CD1c-positive myeloid dendritic cell (primary cell): Measurements from ENCODE around the gene IFRD2.

Experiments
- DNase-seq: peaks from one replicate; pipeline ENCODE4 v3.0.0-alpha.2; 2016; ENCODE audit errors: extremely low spot score

Gene IFRD2, protein sequence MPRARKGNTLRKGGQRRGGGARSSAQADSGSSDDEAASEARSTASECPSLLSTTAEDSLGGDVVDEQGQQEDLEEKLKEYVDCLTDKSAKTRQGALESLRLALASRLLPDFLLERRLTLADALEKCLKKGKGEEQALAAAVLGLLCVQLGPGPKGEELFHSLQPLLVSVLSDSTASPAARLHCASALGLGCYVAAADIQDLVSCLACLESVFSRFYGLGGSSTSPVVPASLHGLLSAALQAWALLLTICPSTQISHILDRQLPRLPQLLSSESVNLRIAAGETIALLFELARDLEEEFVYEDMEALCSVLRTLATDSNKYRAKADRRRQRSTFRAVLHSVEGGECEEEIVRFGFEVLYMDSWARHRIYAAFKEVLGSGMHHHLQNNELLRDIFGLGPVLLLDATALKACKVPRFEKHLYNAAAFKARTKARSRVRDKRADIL

DNA sequence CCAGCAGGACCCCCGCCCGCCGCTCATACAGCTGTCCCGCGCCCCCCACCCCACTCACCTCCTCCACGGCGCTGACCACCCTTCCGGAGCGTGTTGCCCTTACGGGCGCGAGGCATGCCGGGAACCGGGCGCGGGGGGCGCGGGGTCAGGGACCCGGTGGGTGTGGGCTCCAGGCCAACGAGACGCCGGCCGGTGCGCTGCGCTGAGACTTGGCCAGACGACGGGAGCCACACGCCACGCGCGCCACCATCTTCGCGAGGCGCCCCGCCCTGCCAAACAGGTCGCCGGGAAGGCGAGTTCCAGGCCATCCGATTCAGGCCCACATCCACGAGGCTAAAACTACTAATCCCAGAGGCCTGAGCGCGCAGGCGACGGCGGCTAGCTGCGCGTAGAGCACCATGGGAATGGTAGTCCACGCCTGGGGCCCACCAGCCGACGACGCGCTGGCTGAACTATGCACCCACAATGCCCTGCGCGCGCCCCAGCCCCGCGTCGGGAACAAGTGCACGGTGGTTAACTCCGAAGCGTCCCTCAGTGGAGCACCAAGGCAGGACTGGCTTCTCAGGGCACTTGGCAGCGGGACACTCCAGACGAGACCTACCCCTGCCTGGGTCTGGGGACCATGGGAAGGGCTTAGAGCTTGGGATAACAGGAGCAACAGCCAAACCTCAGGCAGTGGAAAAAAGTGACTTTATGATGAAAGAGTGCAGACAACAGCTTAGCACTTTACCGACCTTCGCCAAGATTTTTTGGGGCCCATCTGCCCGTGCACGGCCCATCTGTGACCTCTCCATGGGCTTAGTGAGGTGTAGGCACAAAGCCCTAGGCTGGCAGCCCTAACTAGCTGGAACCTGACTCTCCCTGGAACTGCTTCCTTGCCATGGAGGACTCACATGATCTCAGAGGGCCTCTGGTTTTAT lies at the start of gene IFRD2:
Gene IFRD2 (minus strand): TSS at position 271 of the 920 bp plus-strand sequence. CDS start 155 bp downstream, at position 116.
- DNase-seq: peak; percentile 98

DNA sequence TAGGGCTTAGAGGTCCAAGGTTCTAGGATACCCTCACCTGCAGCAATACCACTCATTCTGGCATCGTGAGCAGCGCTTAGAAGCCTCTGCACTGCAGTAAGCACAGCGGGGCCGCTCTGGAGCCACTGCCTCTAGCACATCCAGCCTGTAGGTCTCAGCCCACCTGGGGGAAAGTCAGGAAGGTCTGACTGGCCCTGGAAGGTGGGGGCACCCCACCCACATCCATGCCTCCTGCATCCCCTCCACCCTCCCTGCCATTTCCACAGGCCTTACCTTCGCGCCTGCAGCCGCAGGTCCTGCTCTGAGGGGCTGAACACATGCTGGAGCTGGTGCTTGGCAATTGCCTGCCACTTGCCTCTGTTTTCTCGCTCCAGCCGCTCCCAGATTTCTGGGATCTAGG lies 49.3 kb upstream of the IFRD2 start:
- no peak for DNase-seq

DNA sequence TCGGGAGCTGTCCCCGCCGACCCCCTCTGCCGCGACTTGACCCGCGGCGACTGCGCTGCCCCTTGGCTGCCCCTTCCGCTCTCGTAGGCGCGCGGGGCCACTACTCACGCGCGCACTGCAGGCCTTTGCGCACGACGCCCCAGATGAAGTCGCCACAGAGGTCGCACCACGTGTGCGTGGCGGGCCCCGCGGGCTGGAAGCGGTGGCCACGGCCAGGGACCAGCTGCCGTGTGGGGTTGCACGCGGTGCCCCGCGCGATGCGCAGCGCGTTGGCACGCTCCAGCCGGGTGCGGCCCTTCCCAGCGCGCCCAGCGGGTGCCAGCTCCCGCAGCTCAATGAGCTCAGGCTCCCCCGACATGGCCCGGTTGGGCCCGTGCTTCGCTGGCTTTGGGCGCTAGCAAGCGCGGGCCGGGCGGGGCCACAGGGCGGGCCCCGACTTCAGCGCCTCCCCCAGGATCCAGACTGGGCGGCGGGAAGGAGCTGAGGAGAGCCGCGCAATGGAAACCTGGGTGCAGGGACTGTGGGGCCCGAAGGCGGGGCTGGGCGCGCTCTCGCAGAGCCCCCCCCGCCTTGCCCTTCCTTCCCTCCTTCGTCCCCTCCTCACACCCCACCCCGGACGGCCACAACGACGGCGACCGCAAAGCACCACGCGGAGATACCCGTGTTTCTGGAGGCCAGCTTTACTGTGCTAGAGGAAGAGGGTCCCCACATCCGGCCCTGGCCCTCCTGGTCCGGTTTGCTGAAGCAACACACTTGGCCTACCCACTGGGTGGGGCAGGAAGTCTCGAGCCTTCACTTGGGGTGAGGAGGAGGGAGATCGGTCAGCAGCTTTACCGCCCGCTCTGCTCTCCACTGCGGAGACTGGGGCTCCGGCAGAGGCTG lies 48.5 kb upstream of the IFRD2 start, which contains the start of gene RASSF1:
Gene RASSF1 (minus strand): TSS at position 389 of the 882 bp plus-strand sequence. CDS start 31 bp downstream, at position 358.
- peak; percentile 87 for DNase-seq

DNA sequence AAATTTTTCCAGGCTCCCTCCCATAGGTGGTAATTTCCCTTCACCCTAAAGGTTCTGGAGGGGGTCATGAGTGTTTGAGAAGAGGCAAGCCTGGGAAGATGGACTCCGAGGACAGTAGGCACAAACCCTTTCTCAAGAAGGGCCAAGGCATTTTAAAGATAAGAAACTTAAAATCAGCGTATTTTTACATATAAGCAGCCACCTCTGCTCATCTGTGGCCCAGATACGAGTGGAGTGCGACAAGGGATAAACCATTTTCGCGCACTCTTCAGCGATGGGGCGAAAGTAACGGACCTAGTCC lies 47.9 kb upstream of the IFRD2 start:
- no peak for DNase-seq

DNA sequence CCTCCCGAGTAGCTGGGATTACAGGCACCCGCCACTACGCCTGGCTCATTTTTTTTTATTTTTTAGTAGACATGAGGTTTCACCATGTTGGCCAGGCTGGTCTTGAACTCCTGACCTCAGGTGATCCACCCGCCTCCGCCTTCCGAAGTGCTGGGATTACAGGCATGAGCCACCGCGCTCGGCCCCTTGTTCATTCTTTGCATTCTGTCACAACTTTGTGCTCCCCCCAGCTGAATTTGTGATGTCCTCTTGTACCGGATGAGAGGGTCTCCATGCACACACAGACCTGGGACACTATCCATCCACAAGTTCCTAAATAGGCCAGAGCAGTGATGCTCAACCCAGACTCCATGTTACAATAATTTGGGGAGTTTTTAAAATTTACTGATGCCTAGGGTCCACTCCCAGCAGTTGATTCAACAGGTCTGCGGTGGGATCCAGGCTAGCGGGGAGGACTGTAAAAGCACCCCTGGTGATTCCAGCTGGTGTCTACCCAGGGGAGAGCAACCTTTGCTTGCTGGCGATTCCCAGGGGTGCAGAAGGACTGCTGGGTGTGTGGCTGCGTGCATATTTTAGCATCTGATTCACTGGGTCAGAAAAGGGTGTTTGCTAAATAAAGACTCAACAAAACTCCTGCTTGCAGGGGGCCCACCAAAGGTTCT lies 47.4 kb upstream of the IFRD2 start:
- no peak for DNase-seq

DNA sequence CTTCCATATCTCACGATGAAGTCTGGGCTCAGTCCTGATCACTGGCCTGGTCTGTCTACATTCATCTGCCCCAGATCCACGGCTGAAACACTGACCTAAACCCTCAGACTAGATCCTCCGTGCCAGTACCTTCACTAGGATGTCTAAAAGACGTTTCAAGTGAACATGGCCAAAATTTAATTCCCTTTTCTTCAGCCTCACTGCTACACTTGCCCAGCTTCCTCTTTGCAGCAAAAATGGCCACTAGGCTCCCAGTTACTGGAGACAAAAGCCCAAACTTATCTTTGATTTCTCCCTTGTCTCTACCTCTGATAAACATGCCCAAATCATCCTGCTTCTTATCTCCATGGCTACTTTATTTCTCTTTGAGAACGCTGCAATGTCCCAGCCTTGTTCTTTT lies 46.7 kb upstream of the IFRD2 start:
- DNase-seq: peak; percentile 71

DNA sequence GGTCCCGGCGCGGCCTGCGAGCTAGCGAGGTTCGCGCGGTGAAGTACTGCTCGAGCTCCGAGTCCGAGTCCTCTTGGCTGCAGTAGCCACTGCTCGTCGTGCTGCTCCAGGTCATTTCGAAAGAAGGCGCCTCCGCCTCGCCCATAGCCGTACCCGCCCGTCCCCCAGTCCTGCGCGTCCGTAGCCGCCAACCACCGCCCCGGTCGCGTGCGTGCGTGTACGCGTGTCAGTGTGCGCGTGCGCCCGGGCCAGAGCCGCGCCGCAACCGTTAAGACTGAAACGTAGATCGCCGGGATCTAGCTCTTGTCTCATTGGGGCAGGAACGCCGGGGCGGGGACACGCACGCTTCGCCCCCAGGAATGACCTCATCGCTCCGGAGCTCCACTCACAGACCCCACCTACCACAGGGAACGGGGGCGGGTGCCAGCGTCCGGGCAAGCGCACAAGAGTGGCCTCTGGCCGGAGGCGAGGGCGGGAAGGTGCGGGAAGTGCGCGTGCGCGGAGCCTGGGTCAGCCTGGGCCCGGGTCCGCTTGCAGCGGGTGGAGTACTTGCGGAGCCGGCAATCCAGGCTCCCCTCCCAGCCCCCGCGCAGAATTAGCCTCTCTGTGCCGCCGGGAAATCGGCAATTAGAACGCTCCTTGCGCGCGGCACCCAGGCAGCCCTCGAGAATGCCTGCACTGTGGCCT lies 45.1 kb upstream of the IFRD2 start:
- peak; percentile 99 for DNase-seq

DNA sequence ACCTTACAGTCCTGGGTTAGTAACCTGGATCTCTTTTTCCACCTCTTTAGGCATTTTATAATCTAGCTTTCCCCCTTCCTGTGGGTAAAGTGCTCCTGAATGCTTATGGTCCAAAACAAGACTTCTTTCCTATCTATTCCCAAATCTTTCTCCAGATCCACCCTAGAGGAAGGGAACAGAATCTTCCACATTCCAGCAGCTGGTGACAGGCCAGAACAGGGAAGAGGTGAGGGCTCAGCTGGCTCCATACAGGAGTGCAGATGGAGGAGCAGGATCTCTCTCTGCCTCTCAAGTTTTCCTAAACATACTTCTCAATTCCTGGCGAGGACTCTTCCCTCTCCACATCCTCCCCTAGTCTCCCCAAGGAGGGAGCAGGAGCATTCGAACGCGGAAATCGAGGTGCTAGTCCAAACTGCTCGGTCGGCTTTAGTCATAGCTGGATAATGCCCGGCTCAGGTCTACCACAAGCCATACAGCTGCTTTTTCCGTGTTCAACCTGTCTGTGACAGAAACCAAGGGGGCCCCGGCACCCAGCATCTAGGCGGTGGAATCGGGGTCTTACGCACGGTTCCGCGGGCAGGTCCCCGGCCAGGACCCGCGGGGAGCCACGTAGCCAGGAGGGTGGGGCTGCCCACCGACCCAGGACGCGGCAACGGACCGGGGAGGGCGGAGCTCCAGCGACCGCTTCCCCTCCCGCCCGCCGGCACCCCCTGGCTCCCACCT lies 44.4 kb upstream of the IFRD2 start:
- DNase-seq: no peak

DNA sequence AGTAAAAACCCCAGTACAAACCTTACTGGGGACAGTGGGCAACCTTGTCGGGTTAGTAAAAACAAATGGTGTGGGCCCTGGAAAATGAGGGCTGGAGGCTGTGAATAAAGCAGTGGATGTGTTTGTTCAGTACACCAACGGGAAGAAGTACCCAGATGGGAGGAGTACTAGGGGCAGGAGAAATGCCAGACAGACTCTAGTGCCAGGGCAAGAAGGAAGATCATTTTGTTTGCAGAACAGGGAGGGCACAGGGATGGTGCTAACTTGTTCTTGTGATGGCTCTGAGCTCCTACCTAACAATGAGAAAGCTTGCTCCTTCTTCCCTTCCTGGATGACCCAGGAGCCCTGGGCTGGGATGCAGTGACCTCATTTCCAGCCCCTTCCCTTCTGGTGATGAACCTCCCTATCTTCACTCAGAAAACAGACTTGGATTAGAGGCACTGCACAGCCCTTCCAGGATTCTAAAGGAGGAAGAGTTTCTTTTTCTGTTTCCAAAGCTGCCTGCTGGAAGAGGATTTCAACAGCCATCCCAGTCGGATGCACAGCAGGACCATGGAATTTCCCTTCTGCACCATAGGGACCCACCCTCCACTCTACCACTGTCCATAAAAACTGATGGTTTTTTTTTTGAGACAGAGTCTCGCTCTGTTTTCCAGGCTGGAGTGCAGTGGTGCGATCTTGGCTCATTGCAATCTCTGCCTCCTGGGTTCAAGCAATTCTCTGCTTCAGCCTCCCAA lies 42.3 kb upstream of the IFRD2 start:
- no peak for DNase-seq

DNA sequence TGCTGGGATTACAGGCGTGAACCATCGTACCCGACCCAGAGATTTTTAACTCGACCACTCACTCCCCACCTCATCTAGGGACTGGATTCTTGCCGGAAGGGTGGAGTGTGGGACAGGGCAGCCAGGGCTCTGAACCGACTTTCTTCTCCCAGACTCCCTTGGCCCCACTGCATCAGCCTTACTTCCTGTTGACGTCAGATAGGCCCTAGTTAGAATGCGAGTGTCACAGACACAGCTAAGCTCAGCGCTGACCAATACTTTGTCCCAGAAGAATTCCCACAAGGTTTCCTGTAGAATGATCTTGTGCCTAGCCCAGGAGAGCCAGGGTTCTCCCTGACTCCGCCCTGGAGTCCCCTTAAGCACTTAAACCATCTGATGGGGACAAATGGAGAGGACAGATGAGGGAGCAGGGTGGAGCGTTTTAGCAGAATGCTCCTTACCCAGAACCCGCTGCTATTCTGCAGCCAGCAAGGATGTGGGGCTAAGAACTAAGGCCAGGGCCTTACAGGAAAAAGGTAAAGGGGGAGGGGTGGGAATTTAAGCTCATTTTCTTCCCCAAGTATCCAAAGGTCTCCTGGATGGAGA lies 41.6 kb upstream of the IFRD2 start:
- DNase-seq: no peak

DNA sequence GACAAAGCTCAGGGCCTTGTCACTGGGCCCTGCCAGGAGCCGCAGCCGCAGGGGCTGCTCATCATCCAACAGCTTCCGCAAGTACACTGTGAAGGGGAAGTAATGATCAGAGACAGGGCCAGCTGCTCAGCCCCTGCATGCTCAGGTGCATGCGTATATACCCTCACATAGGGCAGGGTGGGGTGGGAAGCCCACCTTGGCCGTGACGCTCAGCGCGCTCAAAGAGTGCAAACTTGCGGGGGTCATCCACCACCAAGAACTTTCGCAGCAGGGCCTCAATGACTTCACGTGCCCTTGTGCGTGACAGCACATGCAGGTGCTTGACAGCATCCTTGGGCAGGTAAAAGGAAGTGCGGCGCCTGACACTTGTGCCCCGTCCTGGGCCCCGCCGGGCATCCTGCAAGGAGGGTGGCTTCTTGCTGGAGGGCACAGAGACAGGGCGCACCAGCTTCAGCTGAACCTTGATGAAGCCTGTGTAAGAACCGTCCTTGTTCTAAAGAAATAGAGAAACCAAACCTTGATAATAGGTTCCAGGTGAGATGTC lies 39.2 kb upstream of the IFRD2 start:
- no peak for DNase-seq

DNA sequence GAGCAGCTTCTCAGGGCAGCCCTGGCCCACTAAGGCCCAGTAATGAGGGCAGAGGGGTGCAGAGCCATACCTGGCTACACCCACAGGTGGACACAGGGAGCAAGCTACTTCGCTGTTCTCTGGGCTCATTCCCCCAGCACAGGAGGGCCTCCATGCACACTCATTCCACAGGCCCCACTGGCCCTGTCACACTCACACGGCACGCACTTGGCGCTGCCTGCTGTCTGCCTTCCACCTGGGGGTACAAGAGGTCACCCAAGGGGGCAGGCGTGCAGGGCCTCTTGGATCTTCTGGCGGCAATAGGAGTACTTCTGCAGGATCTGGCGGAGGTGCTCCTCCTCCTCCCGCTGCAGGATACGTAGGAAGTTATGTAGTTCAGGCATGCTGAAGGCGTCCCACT lies 38.1 kb upstream of the IFRD2 start:
- no peak for DNase-seq

DNA sequence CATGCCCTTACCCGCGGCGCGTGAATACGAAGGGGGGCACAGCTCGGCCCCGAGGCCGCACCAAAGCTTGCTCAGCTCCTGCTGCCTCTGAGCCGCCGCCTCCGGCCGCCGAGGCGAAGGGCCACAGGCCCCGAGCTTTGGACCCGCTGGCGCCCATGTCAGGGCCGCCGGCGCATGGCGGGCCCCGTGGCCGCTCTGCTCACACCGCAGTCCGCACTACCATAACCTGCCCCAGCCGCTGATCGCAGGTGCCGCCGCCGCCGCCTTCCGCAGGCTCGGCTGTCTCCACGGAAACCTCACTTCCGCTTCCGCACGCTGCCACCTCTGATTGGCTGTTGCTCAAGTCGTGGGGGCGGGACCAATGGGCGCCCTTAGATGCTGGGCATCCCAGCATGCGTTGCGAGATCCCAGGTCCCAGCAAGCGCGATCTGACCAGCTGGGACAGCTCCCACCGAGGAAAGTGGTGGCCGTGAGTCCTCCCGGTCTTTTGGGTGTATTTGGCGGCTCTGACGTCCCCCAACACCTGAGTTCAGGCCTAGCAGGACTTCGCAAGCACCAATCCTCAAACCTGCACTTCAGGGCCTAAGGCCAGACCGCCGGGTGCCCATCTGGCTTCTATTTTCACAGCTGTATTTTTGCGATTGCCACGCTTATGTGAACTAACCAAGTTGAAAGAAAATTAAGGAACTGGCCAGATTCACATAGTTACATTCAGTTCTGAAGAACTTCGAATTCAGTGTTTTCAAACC lies 35.9 kb upstream of the IFRD2 start, which contains the start of gene TUSC2:
Gene TUSC2 (minus strand): TSS at position 281 of the 749 bp plus-strand sequence. CDS start 124 bp downstream, at position 157.
- peak; percentile 98 for DNase-seq

DNA sequence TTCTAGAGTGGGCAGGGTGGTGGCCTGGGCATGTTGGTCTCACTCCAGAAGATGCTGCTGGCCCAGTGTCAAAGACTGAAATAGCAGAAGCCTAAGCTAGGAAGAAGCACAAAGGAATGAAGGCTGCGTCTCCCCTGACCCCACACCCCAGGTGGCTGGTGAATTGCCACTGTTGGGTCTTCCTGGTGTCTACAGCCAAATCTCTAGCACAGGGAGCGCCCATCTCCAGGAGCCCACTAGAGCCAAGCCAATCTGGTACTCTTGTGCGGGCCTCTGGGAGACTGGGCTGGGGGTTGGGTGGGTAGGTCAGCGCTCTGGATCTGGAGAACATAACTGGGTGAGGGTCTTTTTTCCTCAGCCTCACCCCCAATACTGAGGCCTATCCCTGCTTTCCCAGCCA lies 34.9 kb upstream of the IFRD2 start:
- no peak for DNase-seq

DNA sequence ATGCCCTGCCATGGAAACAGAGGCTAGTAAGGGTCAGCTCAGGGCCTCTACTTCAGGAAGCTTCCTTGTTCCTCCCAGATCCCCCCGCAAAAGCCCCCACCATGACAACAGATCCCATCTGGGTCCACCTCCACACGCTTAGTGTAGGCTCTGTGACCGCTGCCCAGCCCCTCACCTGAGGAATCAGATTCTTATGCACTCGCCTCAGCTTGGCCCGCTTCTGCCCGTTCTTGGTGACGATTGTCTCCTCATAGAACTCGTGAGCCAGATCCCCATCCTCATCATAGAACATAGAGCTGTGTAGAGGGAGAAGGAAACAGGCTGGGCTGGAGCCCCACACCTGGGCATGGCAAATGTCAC lies 33.9 kb upstream of the IFRD2 start:
- no peak for DNase-seq

DNA sequence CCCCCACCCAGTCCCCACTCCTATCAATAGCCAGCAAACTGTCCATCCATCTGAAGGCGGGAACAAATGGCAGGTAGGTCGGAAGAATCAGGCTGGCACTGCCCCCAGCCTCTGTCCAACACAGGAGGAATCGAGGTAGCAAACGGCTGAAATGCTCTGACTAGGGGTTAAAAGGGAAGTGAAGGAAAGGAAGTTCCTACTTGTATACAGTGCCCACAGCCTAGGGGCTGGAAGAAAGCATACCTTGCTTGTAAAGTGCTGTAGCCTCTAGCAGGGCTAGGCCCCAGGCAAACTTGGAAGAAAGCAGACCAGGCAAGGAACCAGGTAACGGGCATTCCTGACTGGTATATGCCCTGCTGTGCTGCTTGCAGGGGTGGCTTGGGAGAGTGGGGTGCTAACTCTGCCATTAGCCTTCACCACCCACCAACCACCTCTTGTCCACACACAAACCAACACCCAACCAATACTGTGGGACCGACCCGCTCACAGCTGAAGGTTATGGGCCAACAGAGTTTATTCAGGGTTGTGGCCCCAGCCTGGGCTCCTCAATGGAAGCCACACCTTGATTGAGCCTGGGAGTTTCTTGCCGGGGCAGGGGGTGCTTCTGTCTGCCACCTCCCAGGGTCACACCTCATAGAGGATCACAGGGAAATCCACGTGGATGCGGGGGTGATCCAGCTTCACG lies 33.4 kb upstream of the IFRD2 start:
- DNase-seq: peak; percentile 36

DNA sequence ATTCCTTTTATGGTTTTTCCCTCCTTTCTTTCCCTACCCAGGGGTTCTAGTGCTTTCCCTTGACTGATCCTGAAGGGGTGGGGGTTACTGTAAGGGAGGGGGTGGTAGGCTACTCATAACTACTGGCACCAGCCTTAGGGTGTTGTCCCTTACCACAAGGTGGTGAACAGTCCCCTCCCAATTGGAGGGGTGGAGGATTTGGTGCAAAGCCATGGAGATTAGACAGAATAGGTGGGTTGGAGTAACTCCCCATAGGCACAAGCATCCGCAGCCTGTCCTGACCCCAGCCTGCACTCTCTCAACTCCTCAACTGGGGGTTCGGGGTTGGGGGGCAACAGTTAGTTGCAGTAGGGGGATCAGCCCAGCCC lies 32.9 kb upstream of the IFRD2 start:
- DNase-seq: no peak
